ENCODE results near the gene NRP2.

DNA sequence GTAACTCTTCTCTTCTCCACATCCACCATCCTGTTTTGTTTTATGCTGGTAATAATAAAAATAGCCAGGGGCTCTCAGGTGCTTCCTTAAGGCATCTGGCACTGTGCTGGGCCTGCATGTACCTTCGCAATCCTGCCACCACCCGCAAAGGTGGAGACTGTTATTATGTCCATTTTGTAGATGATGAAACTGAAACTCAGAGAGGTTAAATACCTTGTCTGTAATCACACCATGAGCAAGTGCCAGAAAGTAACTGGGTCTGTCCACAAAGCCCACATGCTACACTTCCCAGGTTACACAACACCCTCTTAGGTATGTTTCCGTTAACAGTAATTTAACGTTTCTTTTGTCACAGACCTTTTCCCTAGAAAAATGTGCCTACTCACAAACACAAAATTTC lies 27.0 kb downstream of the NRP2 start:
- TF ChIP-seq, protein P1, sequence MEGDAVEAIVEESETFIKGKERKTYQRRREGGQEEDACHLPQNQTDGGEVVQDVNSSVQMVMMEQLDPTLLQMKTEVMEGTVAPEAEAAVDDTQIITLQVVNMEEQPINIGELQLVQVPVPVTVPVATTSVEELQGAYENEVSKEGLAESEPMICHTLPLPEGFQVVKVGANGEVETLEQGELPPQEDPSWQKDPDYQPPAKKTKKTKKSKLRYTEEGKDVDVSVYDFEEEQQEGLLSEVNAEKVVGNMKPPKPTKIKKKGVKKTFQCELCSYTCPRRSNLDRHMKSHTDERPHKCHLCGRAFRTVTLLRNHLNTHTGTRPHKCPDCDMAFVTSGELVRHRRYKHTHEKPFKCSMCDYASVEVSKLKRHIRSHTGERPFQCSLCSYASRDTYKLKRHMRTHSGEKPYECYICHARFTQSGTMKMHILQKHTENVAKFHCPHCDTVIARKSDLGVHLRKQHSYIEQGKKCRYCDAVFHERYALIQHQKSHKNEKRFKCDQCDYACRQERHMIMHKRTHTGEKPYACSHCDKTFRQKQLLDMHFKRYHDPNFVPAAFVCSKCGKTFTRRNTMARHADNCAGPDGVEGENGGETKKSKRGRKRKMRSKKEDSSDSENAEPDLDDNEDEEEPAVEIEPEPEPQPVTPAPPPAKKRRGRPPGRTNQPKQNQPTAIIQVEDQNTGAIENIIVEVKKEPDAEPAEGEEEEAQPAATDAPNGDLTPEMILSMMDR (IDR thresholded peaks at IDR 0.05; ENCODE audit: borderline replicate concordance, extremely low read depth, low read length, poor library complexity, severe bottlenecking) = no peak
- no peak for TF ChIP-seq EZH2 (IDR thresholded peaks at IDR 0.05; ENCODE audit: borderline replicate concordance, low read depth, low read length, severe bottlenecking)
